Ectodermal cell (in vitro differentiated cells): ENCODE measurements around the gene LMO2. TPM values are rescaled to one million over a fixed set of nuclear protein-coding genes. Genes with fewer than 3 reads are reported as not detected.
"Not testable (repeated sequence)": the region's sequence is repeated elsewhere in the genome, so short reads cannot be mapped to it uniquely, and the experiment has no call there.

ENCODE experiments used
- H3K27ac ChIP-seq: 2 replicates; pipeline ENCODE4 v1.7.0; 2013; ENCODE audit warnings: mild to moderate bottlenecking, low read depth, low read length; ENCODE audit not compliant: insufficient read depth, poor library complexity, severe bottlenecking
- H3K27me3 ChIP-seq: 2 replicates; pipeline ENCODE4 v1.7.0; 2013; ENCODE audit warnings: mild to moderate bottlenecking, low read length; ENCODE audit not compliant: insufficient read depth, control insufficient read depth, poor library complexity, severe bottlenecking
- H3K36me3 ChIP-seq: one replicate; pipeline ENCODE4 v1.7.0; 2013; ENCODE audit warnings: low read length; ENCODE audit not compliant: control insufficient read depth, insufficient read depth
- H3K4me1 ChIP-seq: one replicate; pipeline ENCODE4 v1.7.0; 2013; ENCODE audit warnings: low read length; ENCODE audit not compliant: control insufficient read depth, insufficient read depth
- H3K4me3 ChIP-seq: 2 replicates; pipeline ENCODE4 v1.7.0; 2013; ENCODE audit warnings: low read depth, low read length, control low read depth; ENCODE audit not compliant: insufficient read depth
- H3K9me3 ChIP-seq: 2 replicates; pipeline ENCODE4 v1.7.0; 2013; ENCODE audit warnings: mild to moderate bottlenecking, low read length, moderate library complexity; ENCODE audit not compliant: control insufficient read depth
- WGBS, 2 experiments: methylation state at CpG; one replicate each; pipeline ENCODE4 v1.1.7; 2013; ENCODE audit warnings: missing lambda C conversion rate in 2 of 2; 5-methylcytosine and 5-hydroxymethylcytosine counted together
- polyA plus RNA-seq, 4 experiments: library from polyadenylated mRNA; stranded (reverse); fragments of 50-300 nt; gene quantifications; one replicate each; pipeline ENCODE4 v1.2.3, GENCODE V29; 2013

Gene LMO2
- 2.0 TPM for polyA plus RNA-seq (2013, experiment 1 of 4)
- polyA plus RNA-seq (2013, experiment 2 of 4), result 1.2 TPM
- polyA plus RNA-seq (2013, experiment 3 of 4), result 2.4 TPM
- polyA plus RNA-seq (2013, experiment 4 of 4), result 1.4 TPM

DNA sequence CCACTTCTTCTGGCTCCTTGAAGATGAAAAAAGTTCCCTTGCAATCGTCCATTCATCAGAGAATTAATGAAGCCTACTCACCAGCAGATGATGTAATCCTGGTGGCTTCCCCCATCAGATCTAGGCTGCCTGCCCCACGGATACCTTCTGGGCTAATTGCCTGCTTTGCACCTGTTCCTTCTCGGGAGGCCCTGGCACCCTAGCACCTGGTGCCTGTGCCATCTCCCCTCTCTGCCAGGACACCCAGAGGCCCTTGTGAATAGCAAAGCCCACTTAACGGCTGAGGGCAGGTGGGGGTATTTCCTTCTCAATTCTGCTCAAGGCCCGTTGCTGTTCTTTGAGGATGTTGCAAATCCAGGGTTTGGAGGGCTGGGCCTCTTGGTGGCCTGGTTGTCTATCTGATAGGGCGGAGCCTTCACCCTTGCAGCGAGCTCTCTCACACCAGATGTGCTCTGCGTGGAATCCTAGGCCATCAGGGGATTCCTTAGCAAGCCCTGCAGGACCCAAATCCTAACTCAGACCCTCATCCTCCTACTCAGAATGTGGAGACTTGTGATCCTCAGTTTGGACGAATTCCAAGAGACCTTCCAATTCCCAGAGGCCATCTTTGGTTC lies at the start of gene LMO2:
Gene LMO2 (minus strand): TSS at position 363 of the 614 bp plus-strand sequence. CDS start 22,360 bp downstream, outside the sequence.
- H3K9me3 ChIP-seq, result no peaks in the 10 kb centered on the region
- H3K27me3 ChIP-seq, result no peaks in the 10 kb centered on the region
- peak within 1 kb of the TSS; percentile 53 for H3K27ac ChIP-seq
- no peak within 1 kb of the TSS for H3K4me3 ChIP-seq
- H3K4me1 ChIP-seq, result peaks cover 8% of the 10 kb centered on the region
- H3K36me3 ChIP-seq, result no peaks in the 10 kb centered on the region
- WGBS, 2 experiments, result 84% methylated on average over 9 of the region's 9 CpGs

DNA sequence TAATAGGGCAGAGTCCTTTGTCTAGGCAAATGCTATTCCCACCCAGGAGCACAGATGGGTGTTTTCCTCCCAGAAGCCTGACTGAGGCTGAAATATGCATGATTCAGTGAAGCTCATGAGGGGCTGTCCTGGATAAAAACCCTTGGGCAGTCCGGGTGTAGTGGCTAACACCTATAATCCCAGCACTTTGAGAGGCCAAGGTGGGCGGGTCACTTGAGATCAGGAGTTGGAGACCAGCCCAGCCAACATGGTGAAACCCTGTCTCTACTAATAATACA lies 48.6 kb upstream of the LMO2 start:
- Histone ChIP-seq H3K27ac (no peak overlapping the region), H3K9me3 (no peaks in the 10 kb centered on the region), H3K36me3 (no peaks in the 10 kb centered on the region), H3K4me1 (no peaks in the 10 kb centered on the region), H3K27me3 (no peaks in the 10 kb centered on the region), H3K4me3 (no peak overlapping the region)
- WGBS, 2 experiments, result 88 to 92% methylated on average over 2 of the region's 2 CpGs

DNA sequence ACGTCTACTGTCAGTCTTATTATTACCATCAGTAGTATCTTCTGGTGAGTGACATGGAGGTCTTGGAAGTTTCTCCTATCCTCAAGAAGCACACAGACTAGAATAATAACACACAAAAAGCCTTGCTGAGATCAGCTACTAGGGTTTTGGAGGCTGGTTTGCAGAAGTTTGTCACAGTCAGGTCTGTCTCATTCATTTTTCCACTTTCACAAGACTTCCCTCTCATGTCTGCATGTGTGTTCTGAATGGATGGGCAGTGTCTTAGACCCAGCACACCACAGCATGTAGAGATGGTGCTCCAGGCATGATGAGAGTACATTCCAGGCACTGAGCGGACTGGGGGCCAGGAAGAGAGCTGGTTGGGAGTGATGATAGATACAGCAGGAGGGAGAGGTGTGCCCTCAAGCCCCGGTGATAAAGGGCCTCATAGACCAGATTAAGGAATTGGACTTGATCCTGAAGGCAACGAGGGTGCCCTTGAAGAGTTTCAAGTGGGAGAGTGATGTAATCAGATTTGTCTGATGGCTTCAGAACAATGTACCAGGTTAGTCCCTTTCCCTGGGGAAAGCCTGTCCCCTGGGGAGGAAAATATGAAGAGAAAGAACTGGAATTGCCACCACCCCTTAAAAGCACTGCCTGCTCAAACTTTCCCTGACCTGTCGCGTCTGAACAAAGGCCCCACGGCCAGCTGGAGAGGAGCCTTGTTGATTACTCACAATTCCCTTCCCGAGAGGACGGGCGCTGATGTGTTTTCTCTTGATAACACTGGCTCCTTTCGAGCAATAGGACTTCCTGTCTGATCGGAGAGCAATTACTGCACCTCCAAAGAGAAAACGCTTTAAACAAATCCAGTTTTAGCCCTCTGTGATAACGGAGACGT lies 45.1 kb upstream of the LMO2 start:
- Histone ChIP-seq H3K4me3 (no peak overlapping the region), H3K36me3 (no peaks in the 10 kb centered on the region), H3K9me3 (no peaks in the 10 kb centered on the region), H3K27ac (no peak overlapping the region), H3K27me3 (no peaks in the 10 kb centered on the region), H3K4me1 (no peaks in the 10 kb centered on the region)
- 77 to 86% methylated on average over 14 to 15 of the region's 15 CpGs for WGBS, 2 experiments

DNA sequence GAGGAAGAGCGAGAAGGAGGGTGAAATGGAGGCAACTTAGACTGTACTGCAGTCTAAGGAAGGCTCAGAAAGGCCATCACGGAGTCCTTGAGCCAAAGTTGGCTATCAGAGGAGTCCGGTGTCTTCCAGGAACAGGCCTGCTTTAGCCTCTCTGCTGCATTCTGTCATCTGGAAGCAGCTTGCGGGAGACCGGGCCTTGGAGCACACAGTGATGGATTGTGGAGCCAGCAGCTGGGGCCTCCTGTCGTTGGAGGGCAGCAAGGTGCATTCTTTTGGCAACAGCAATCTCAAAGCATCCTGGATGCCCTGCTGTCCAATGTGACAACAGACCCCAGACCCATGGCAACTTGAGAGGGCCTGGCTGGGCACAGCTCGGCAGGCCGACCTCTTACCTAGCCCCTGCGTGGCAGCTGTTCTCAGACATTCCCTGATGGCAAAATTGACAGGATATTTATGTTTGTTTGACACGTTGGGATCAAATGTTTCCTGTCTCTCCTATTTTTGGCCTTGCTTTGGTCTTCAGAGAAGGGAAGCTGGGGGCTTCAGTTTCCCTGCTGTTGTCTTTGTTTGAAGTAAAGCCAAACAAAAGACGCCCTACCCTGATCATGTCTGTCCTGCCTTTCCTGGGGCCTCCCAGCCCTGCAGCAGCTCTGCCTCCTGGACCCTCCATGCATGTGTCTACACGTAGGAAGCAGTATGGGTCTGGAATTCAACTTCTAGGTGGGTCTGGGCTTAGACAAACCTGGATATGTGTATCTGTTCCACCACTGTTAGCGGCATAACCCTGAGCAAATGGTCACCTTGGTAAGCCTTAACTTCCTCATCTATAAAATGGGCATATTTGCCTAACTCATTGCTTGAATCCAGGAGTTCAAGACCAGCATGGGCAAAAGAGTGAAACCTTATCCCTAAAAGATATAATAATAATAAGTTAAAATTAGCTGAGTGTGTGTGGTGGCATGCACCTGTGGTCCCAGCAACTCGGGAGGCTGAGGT lies 43.9 kb upstream of the LMO2 start:
- WGBS, 2 experiments, result 78% methylated on average over 14 of the region's 14 CpGs
- Histone ChIP-seq H3K9me3 (no peaks in the 10 kb centered on the region), H3K27ac (no peak overlapping the region), H3K27me3 (no peaks in the 10 kb centered on the region), H3K36me3 (no peaks in the 10 kb centered on the region), H3K4me1 (no peaks in the 10 kb centered on the region), H3K4me3 (no peak overlapping the region)

DNA sequence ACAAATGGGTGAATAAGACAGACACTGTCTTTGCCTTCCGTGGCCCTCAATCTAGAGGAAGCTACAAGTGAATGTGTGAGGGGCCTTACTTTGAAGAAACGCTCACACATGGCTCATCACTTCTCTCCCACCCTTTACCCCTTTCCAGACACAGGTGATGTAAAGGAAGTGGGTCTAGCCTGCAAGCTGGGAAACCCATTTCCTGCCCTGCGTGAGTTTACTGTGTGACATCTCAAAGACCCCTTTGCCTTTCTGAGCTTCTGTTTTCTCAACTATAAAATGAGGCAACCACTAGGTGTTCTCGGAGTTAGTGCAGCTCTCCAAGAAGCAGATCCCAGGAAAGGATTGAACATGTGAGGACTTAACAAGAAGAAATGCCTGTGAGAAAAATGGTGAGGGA lies 43.1 kb upstream of the LMO2 start:
- H3K27me3 ChIP-seq, result no peaks in the 10 kb centered on the region
- H3K27ac ChIP-seq, result no peak overlapping the region
- 92 to 93% methylated on average over 4 of the region's 4 CpGs for WGBS, 2 experiments
- no peaks in the 10 kb centered on the region for H3K4me1 ChIP-seq
- H3K4me3 ChIP-seq, result no peak overlapping the region
- no peaks in the 10 kb centered on the region for H3K9me3 ChIP-seq
- H3K36me3 ChIP-seq, result no peaks in the 10 kb centered on the region

DNA sequence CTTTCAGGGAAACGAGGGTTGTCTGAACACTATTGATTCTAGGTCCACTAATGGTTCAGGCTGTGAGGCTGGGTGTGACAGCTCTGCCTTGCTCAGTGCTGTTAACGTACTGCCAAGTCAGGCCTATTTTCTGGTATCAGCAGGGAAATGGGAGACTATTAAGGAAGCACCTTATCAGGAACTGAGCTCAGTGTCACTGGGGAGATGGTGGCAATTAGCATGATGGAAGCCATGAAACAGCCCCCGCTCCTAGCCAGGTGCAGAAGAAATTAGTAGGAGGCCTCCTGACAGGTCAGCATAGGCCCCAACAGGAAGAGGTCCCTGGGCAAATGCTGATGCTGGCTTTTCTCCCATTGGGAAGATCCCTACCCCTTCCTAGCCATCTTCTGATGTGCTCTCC lies 42.6 kb upstream of the LMO2 start:
- Histone ChIP-seq H3K27ac (no peak overlapping the region), H3K4me1 (no peaks in the 10 kb centered on the region), H3K4me3 (no peak overlapping the region), H3K9me3 (no peaks in the 10 kb centered on the region), H3K27me3 (no peaks in the 10 kb centered on the region), H3K36me3 (no peaks in the 10 kb centered on the region)
- 90 to 91% methylated on average over 3 of the region's 3 CpGs for WGBS, 2 experiments

DNA sequence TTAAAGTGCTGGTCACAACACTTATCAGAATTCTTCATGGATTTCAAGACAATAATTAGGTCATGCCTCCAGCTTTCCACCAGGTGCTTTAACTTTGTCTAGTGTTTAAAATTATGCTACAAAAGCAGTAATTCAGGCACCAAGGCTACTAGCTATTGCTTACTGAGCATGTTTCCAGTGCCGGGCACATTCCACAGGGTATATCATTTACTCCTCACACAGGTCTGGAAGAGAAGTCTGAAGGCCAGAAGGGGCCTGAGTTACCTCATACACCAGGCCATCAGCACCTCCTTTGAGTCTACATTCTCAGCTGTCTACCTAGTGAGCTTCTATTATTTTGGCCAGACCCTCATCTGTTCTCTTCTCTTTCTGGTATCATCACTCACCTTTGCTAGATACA lies 41.7 kb upstream of the LMO2 start:
- Histone ChIP-seq H3K9me3 (no peaks in the 10 kb centered on the region), H3K4me3 (no peak overlapping the region), H3K27ac (no peak overlapping the region), H3K36me3 (no peaks in the 10 kb centered on the region), H3K27me3 (no peaks in the 10 kb centered on the region), H3K4me1 (no peaks in the 10 kb centered on the region)
- WGBS, 2 experiments, result 89 to 90% methylated on average over 1 of the region's 1 CpG

DNA sequence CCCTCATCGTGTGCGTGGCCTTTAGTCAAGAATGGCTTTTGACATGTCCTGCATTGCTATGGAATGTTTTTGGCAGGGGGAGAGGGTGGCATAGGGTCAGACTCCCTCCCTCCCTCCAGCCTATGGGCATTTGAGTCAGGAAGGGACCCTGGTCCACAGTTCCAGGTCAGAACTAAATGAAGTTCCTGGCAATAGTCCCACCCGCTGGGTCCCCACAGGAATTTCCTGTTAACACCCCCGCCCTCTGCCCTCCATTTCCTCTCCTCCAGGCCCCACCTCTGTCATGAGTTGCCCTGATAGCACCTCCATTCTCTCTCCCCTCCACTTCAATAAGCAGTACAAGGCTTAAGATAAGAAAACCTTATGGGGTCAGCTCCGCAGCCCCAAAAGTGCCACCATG lies 40.8 kb upstream of the LMO2 start:
- H3K4me3 ChIP-seq, result no peak overlapping the region
- no peaks in the 10 kb centered on the region for H3K36me3 ChIP-seq
- no peaks in the 10 kb centered on the region for H3K4me1 ChIP-seq
- H3K9me3 ChIP-seq, result no peaks in the 10 kb centered on the region
- no peaks in the 10 kb centered on the region for H3K27me3 ChIP-seq
- no peak overlapping the region for H3K27ac ChIP-seq
- WGBS, 2 experiments, result 90 to 91% methylated on average over 5 of the region's 5 CpGs

DNA sequence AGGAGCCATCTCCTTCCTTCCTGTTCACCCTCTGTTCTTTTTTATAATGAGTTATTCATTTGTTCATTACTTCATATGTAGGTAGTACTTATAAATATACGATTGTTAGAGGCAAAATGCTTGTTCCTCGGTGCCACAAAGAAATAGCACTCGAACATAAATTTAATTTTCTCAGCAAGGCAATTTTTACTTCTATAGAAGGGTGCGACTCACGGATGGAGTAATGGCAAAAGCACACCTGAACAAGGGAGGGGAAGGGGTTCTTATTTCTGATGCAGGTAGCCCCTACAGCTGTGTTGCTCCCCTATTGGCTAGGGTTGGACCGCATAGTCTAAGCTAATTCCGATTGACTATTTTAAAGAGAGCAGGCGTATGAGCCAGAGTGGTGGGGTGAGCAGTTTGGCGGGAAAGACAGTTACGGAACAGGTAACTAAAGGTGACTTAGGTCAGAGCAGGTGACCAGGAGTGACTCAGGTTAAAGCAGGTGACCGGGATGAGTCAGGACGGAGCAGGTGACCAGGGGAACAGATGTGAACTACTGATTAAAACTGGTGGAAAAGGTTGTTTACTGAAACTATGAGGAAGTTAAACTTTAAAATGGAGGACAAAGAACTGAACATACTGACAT lies 40.0 kb upstream of the LMO2 start:
- not testable (repeated sequence) for H3K4me3 ChIP-seq, H3K9me3 ChIP-seq, H3K4me1 ChIP-seq, H3K36me3 ChIP-seq, H3K27me3 ChIP-seq, H3K27ac ChIP-seq
- 96% methylated on average over 12 of the region's 12 CpGs for WGBS, 2 experiments
